CD4-positive, alpha-beta T cell treated with Interleukin-17A for 1 hour (primary cell): Measurements from ENCODE around the gene C7orf57.

Experiments used
- DNase-seq: peaks from one replicate; pipeline ENCODE4 v3.0.0-alpha.2; 2020

Gene C7orf57

GRCh38 chr7:48087349-48087748 lies 52.0 kb downstream of the C7orf57 start:
- peak; percentile 50 for DNase-seq

GRCh38 chr7:48088559-48089045 lies 53.3 kb downstream of the C7orf57 start:
- DNase-seq: no peak

- peak; percentile 93 for DNase-seq
Measured at GRCh38 chr7:48089046-48090003, 54.0 kb downstream of the C7orf57 start, which contains the start of gene UPP1. TSS of gene UPP1 (plus strand) at chr7:48089265. CDS start at chr7:48094784, 5,519 bp downstream.

- DNase-seq: no peak
Measured at GRCh38 chr7:48090095-48090805, 54.9 kb downstream of the C7orf57 start.

GRCh38 chr7:48091506-48092433 lies 56.4 kb downstream of the C7orf57 start:
- no peak for DNase-seq

GRCh38 chr7:48094861-48095293 lies 59.5 kb downstream of the C7orf57 start:
- no peak for DNase-seq

- no peak for DNase-seq
Measured at GRCh38 chr7:48096273-48096672, 60.9 kb downstream of the C7orf57 start.

GRCh38 chr7:48097521-48098231 lies 62.3 kb downstream of the C7orf57 start:
- DNase-seq: peak; percentile 30

GRCh38 chr7:48098846-48099245 lies 63.5 kb downstream of the C7orf57 start:
- no peak for DNase-seq

GRCh38 chr7:48099781-48100180 lies 64.4 kb downstream of the C7orf57 start:
- no peak for DNase-seq

GRCh38 chr7:48101352-48101751 lies 66.0 kb downstream of the C7orf57 start:
- no peak for DNase-seq

- no peak for DNase-seq
Measured at GRCh38 chr7:48101968-48102367, 66.6 kb downstream of the C7orf57 start.

GRCh38 chr7:48102530-48102929 lies 67.2 kb downstream of the C7orf57 start:
- no peak for DNase-seq

- DNase-seq: no peak
Measured at GRCh38 chr7:48105045-48105444, 69.7 kb downstream of the C7orf57 start.

GRCh38 chr7:48106906-48107659 lies 71.7 kb downstream of the C7orf57 start:
- DNase-seq: no peak

GRCh38 chr7:48107926-48108472 lies 72.7 kb downstream of the C7orf57 start:
- no peak for DNase-seq

GRCh38 chr7:48108959-48109847 lies 73.9 kb downstream of the C7orf57 start:
- no peak for DNase-seq

GRCh38 chr7:48109848-48110663 lies 74.7 kb downstream of the C7orf57 start:
- DNase-seq: peak; percentile 90

- no peak for DNase-seq
Measured at GRCh38 chr7:48110868-48111267, 75.5 kb downstream of the C7orf57 start.
